ENCODE measurements around the gene NAV1. TPM values are rescaled to one million over a fixed set of nuclear protein-coding genes. Genes with fewer than 3 reads are reported as not detected.
"Not testable (repeated sequence)": the region's sequence is repeated elsewhere in the genome, so short reads cannot be mapped to it uniquely, and the experiment has no call there.

NAV1 gene
- polyA plus RNA-seq, 3 donors = 4.1 to 26.8 (median 17.2) TPM

DNA sequence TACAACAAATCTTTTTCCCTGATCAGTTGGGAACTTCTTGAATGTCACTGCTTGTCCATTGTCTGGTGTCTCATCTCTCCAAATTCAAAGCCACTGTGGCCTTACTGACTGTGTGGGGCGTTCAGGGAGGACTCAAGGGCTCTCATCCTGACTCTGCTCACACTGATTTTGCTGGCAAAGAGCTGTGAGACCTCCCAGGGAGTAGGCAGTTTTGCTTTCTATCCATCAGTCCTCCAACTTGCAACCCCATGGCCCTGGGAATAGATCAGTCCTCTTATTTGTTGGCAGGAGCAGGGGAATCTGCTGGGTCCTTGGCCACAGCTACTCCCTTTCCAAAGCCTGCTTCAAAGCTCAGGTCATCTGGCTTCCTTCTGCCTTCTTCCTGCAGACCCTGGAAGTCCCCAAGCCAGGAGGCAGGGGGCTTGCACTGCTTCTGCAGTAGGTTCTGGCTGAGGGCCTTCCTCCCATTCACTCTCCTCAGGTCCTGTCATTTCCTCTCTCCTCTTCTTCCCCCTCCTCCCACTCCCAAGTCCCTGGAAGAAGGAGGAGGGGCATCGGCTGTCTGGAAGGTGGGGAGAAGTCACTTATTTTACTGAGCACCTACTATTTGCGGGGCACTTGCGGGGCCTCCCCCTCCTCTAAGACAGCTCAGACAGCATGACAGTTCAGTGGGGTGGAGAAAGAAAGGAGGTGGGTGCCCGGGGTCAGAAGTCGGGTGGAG is 876 bp upstream of the NAV1 start:
- WGBS, 3 donors = 18 to 44% (median 27%) methylated on average over 6 of the region's 6 CpGs

GRCh38 chr1:201539561-201540431 is 869 bp downstream of the NAV1 start:
- WGBS, 3 donors = 3 to 14% (median 3%) methylated on average over 47 of the region's 47 CpGs

More for the DNA sequence above, 876 bp upstream of the NAV1 start:
- H3K27ac ChIP-seq (ENCODE audit: low read depth, low read length) = no peak overlapping the region

DNA sequence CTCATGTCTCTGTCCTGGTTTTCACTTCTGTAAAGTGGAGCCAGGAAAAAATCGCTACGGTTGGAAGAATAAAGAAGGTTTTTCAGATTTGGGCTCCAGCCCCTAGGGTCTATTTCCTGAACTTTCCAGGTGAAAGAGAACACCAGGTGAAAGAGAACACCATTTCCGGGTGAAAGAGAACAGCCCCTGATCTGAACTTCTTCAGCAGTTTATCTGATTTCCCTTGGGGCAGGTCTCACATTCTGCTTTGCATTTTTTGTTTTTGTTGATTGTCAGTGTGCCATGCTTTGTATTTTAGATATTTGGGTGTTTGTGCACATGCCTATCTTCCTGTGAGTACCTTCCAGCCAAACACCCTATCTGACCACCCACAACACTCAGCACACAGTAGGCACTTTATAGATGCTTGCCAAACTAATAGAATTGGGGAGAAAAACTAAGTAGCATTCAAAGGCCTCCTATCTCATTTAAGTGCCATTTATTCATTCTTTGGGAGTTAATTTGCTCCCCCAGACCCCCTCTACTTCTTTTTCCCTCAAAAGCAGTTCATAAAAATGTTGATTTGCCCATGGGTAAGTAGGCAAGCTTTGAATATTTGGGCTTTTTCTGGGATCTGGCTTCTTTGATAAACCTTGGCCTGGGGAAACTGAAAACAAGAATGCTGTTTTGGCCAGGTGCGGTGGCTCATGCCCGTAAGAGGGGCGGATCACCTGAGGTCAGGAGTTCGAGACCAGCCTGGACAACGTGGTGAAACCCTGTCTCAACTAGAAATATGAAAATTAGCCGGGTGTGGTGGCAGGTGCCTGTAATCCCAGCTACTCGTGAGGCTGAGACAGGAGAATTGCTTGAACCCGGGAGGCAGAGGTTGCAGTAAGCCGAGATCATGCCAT is 2.2 kb downstream of the NAV1 start:
- H3K27ac ChIP-seq (ENCODE audit: low read depth, low read length) = no peak overlapping the region
- WGBS, 3 donors = 85 to 93% (median 88%) methylated on average over 12 of the region's 12 CpGs

More at GRCh38 chr1:201539561-201540431, 869 bp downstream of the NAV1 start:
- peak overlapping the region; percentile 75 for H3K27ac ChIP-seq (ENCODE audit: low read depth, low read length)

GRCh38 chr1:201542309-201543035 is 3.5 kb downstream of the NAV1 start:
- 24 to 80% (median 31%) methylated on average over 9 of the region's 9 CpGs for WGBS, 3 donors
- H3K27ac ChIP-seq (ENCODE audit: low read depth, low read length) = no peak overlapping the region

DNA sequence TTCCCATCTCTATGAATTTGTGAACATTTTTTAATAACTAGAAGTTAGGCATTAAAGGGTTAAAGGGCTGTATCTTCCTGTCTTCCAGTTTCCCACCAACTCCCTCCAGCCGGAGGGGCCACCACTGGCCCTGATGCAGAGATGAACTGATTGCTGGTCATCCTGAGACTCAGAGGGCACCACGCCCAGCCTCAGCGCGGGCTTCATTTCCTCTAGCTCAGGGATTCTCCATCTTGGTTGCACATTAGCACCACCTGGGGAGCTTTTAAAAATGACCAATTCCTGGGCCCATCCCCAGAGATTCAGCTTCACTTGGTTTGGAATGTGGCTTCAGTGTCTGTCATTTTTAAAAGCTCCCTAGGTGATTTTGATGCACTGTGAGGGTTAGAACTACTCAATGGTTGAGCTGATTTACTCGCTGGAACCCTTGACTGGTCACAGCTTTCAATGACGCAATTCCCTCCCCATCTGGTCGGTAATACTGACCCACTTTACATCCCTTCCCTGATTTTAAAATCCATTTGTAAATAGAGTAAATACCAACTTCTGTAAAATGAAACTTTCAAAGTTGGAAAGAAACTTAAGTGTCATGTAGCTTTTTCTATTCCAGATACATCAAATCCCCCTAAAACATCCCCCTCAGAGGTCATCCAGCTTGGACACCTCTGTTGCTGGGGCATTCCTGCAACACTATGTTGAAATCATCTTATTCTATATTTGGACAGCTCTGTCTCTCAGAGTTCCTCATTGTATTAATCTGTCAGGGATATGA is 5.1 kb downstream of the NAV1 start:
- no peak overlapping the region for H3K27ac ChIP-seq (ENCODE audit: low read depth, low read length)
- WGBS, 3 donors = 46 to 78% (median 59%) methylated on average over 7 of the region's 7 CpGs

DNA sequence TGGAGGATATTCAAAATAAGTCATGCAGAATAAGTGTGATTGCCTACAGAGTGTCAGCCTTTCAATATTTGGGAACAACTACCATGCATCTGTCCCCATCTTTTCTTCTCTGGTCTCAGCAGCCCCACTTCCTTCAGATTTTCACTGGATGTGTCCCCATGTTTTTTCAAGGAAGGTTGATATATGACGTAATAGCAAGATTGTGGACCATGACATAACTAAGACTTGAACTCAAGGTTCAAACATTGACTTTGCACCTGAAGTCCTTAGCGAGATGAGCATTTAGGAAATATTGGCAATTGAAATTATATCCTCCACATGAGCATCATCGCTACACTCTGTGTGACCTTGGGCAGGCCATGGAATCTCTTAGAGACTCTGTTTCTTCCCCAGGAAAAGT is 5.8 kb downstream of the NAV1 start:
- 93 to 98% (median 93%) methylated on average over 3 of the region's 3 CpGs for WGBS, 3 donors
- H3K27ac ChIP-seq (ENCODE audit: low read depth, low read length) = no peak overlapping the region

DNA sequence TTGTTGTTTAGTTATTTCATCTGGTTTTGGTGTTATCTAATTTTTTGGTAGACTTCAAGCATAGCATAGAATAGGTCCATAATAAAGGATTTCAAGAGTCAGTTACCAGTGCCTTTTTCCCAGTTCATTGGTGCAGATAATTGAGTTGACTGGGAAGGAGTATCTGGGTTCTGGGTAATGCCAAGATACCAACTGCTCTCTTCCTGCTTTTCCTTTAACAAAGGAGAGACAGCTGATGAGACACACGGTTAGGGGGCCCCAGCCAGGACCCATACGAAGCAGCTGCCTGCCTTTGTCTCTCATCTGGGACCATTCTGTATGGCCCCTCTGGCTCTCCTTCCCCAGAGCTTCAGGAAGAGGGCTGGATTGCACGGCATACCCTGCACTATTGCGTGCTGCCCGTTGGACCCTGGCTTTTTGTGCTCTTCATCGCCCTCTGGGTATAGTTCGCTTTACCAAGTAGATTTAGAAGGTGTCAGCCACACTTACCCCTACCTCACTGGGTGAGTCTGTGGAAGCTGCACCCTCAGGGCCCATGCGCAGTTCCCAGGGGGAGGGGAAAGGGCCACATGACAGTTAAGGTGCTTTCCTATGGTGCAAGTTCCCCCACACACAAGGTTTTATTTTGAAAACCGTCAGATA is 7.0 kb downstream of the NAV1 start:
- 48 to 51% (median 50%) methylated on average over 9 of the region's 9 CpGs for WGBS, 3 donors
- no peak overlapping the region for H3K27ac ChIP-seq (ENCODE audit: low read depth, low read length)

GRCh38 chr1:201549522-201549921 is 10.6 kb downstream of the NAV1 start:
- 94 to 99% (median 98%) methylated on average over 5 of the region's 5 CpGs for WGBS, 3 donors
- H3K27ac ChIP-seq (ENCODE audit: low read depth, low read length) = not testable (repeated sequence)

GRCh38 chr1:201551096-201551495 is 12.2 kb downstream of the NAV1 start:
- WGBS, 3 donors = 88 to 96% (median 94%) methylated on average over 3 of the region's 3 CpGs
- no peak overlapping the region for H3K27ac ChIP-seq (ENCODE audit: low read depth, low read length)

- WGBS, 3 donors = 80 to 82% (median 82%) methylated on average over 12 of the region's 12 CpGs
- H3K27ac ChIP-seq (ENCODE audit: low read depth, low read length) = no peak overlapping the region
These were observed 13.2 kb downstream of the NAV1 start for GRCh38 chr1:201551877-201552731.

DNA sequence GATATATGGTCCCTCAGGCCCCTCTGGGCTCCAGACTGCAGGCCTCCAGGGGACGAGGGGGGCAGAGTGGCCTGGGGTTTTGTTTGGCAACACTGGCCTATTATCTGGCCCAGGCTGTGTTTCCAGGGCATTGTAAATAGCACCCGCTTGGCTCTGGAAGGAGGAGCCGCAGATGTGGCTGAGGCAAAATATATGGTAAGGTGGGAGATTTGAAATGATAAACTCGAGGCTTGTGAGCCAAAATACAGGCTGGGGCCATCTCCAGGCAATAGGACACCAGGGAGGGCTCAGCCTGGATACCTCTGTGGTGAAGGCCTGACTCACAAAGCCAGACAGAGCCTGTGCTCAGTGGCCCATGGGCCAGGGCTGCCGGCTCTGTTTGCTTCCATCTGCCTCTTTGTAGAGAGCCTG is 14.0 kb downstream of the NAV1 start:
- WGBS, 3 donors = 64 to 75% (median 67%) methylated on average over 5 of the region's 5 CpGs
- H3K27ac ChIP-seq (ENCODE audit: low read depth, low read length) = no peak overlapping the region

DNA sequence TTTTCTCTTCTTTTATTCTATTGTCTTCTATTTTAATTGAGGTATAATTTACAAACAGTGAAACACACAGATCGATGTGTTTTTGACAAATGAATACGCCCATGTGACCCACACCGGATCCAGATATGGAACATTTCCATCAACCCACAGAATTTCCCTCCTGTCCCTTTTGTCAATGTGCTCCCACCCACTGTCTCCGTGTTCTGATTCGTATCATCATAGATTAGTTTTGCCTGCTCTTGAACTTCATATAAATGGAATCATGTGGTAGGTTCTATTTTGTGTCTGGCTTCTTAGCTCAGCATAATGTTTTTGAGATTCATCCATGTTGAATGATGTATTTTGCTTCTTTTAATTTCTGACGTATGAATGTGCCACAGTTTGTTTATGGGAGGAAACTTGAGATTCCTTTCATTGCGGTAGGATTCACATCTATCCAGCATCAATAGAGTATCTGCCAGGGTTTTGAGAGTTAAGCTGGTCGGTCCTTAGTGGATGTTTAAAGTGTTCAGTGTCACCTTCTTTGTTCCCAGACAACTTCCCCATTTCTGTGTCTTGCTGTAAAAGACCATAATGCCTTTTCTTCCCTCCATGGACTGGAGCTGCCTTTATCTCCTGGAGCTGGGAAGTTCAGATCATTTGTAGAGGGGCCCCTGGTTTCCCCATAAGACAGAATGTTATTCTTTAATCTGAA is 14.7 kb downstream of the NAV1 start:
- no peak overlapping the region for H3K27ac ChIP-seq (ENCODE audit: low read depth, low read length)
- 57 to 77% (median 58%) methylated on average over 8 of the region's 8 CpGs for WGBS, 3 donors

DNA sequence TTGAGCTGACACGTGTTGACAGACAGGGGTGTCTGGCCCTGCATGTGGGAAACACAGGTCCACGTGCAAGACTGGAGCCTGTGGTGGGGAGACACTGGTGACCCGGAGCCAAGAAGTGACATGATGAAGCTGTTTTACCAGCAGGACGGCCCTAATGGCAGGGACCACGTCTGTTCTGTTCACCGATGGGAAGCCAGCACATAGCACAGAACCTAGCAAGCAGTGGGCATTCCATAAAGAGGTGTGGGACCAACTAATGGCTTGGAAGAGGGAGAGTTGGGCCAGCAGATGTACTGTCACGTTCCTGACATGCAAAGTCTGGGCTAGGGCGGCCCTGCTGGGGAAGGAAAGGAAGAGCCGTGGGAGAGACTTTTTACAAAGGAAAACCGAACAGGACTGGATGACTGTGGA is 15.3 kb downstream of the NAV1 start:
- 50 to 75% (median 58%) methylated on average over 10 of the region's 10 CpGs for WGBS, 3 donors
- no peak overlapping the region for H3K27ac ChIP-seq (ENCODE audit: low read depth, low read length)

DNA sequence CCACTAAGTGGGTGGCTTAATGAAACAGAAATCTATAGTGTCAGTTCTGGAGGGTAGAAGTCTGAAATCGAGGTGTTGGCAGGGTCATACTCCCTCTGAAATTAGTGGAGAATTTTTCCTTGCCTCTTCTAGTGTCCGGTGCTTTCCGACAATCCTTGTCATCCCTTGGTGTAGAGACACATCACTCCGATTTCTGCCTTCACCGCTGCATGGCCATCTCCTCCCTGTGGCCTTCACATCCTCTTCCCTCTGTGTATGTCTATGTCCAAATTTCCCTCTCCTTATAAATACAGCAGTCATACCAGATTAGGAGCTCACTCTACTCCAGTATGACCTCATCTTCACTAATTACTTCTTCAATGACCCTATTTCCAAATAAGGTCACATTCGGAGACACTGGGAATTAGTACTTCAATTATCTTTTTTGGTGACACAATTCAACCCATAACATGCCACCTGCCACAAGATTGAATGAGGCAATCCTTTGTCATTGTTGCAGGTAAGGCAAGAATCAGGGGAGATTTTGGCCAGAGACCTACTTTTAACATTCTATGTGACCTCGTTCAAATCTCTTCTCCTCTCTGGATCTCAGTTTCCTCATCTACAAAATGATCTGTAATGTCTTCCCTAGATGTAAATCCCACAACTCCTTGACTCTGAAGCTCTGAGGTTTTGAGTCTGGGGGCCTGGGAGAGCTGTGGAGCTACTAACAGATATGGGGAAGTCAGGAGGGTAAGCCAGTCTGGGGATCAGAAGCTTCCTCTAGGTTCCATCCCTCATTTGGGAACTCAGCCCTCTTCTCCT is 16.1 kb downstream of the NAV1 start:
- 77 to 86% (median 80%) methylated on average over 7 of the region's 7 CpGs for WGBS, 3 donors
- H3K27ac ChIP-seq (ENCODE audit: low read depth, low read length) = no peak overlapping the region

- 49 to 78% (median 50%) methylated on average over 9 of the region's 9 CpGs for WGBS, 3 donors
- H3K27ac ChIP-seq (ENCODE audit: low read depth, low read length) = no peak overlapping the region
These were observed 16.6 kb downstream of the NAV1 start for GRCh38 chr1:201555593-201555945.

Data from adipose tissue (tissue), 3 donors.